Activated naive CD4-positive, alpha-beta T cell treated with Interleukin-2 at 50 U/mL for 16 hours (primary cell): Measurements from ENCODE around the gene ANKS1A.

Experiments
- DNase-seq: peaks from one replicate; pipeline ENCODE4 v3.0.0-alpha.2; 2020

The ANKS1A gene

DNA sequence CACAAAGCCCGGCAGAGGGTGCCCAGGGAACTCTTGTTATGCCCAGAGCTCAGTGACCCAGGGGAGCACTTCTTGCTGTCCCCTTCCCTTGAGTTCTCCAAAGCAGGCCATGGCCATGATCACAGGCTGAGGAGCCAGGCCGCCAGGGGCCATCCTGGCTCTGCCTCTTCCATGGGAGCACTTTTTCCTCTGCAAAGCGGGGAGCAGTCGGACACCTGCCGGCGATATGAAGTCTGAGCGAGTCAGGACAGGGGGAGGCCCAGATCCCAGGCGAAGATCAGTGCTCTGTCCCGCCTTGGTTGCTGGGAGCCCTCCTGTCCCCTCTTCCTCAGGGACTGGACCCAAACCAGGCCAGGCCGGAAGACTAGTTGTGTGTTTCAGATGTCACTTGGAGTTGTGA, 184.2 kb downstream of the ANKS1A start:
- no peak for DNase-seq

DNA sequence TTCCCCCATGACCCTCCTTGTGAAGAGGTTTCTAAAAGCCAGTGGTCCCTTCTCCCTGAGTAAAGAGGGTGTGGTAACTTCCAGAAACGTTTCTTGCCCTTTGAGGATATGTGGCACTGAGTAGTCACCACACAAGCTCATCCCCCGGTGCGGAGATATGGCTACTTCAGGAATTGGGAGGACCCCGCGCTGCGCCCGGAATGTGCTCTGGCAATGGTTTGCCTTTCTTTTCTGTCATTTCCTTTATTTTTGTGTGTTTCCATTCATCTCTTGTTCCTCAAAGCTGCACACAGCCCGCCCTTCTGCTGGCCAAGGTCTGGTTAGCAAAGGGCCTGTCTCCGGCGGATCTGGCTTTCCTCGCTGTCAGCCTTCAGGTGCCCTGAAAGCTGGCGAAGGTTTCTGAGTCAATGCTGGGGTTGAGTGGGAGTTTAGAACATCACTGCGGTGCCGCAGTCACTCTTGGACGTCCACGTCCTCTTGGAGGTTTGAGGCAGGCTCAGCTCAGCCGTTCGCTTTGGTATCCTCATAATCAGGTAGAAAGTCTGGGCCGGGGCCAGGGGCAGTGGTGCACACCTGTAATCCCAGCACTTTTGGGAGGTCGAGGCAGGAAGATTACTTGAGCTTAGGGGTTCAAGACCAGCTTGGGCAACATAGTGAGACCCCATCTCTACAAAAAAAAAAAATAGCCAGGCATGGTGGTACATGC, 184.9 kb downstream of the ANKS1A start:
- DNase-seq, result no peak

DNA sequence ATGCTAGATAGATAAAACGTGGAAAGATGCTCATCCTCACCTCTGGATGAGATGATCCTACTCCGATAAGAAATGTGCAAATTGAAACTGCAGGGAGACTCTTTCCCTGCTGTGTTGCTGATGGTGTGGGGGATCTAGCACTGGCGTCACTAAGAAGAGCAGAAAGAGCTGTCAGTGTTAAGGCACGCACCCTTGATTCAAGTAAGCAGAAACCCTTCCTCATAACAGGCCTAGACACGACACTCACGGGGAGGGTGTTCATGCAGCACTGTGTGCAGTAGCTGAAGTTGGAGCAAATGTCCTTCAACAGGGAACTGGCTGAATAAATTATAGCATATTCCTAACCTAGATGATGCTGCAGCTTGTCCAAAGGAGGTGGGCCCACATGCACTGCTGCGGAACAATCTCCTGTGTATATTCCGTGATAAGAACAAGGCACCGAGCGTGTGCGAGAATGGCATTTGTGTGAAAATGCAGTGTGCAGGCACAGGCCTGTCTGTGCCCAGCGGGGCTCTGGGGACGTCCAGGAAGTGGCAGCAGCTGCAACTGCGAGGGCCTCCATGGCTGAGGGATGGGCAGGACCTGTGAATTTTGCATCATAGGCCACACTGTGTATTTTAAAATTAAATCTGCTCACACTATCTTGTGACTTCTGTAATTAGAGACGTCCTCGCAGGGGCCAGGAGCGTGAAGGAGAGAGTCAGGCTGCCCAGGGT, 188.1 kb downstream of the ANKS1A start:
- DNase-seq, result no peak

DNA sequence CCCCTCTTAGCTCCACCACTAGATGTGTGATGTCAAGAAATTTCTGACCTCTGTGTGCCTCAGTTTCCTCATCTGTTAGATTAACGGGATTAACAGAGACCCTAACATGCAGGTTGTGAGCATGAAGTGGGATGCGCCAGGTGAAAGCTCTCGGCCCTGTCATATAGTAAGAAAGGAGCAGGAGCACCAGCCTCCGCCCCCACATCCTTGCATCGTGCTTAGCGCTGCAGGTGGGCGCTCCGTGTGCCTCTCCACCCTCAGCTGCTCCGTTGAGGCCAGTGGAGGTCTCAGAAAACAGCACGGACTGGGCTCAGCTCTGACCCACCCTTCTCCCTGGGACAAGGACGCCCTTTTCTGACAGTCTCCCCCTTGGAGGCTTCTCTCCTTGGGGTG, 188.7 kb downstream of the ANKS1A start:
- DNase-seq, result no peak

DNA sequence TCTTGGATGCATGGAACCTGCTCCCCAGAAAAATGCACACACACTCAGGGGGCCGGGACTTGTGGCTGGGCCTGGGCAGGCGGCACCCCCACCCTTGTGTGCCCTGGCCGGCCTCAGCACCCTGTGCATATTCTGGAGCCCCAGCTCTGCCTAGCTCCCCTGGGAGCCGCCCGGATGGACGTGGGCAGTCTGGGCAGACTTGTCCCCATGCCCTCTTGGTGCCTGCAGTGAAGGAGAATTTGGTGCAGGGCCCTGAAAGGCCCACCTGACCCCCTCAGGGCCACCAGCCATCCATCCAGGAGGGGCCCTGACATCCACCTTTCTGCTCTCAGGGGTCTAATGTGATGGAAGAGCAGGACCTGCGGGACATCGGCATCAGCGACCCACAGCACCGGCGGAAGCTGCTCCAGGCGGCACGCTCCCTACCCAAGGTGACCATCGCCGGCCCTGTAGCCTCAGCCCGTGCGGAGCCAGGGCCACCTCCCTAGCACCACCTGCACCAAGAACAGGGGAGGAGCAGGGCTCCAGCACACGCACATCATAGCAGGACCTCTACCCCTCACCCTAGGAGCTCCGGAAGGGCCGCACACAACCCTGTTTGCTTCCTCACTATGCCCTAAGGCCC, 189.3 kb downstream of the ANKS1A start:
- DNase-seq, result no peak

DNA sequence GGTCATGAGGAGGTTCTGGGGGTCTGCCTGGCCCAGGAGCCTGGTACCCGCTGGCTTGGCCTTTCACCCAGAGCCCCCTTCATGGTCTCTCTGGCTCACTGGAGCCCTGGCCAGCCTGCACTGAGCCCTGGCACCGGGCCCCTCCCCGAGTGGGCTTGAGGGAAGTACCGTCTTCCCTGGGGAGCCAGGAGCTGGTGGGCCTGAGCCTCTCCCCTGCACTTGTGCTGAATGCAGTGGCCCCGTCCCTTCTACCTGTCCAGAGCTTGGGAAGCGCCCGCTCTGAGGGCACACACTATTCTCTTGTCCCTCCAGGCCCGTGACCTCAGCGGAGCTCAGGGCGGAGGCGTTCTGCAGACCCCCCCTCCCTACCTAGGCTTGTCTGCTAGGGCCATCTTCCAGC, 189.8 kb downstream of the ANKS1A start:
- DNase-seq, result no peak

DNA sequence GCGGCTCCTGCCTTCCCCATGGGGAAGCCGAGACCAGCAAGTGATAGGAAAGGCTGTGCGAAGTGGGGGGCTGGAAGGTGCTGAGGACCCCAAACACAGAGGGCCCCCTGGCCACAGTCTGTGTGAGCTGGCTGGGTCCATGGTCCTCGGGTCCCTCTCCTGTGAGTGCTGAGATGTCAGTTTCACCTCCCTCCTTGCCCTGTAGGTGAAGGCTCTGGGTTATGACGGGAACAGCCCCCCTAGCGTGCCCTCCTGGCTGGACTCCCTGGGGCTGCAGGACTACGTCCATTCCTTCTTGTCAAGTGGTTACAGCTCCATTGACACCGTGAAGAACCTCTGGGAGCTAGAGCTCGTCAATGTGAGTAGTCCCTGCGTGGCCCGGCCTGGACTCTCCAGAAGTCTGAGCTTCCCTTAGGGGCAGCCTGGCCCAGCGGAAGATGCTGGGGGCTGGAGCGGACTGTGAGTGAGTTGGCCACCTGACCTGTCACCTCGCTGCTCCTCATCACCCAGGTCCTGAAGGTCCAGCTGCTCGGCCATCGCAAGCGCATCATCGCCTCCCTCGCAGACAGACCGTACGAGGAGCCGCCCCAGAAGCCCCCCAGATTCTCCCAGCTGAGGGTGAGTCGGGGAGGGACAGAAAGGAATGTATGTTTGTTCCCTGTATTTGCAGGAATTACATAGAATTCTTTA, 190.4 kb downstream of the ANKS1A start:
- no peak for DNase-seq

DNA sequence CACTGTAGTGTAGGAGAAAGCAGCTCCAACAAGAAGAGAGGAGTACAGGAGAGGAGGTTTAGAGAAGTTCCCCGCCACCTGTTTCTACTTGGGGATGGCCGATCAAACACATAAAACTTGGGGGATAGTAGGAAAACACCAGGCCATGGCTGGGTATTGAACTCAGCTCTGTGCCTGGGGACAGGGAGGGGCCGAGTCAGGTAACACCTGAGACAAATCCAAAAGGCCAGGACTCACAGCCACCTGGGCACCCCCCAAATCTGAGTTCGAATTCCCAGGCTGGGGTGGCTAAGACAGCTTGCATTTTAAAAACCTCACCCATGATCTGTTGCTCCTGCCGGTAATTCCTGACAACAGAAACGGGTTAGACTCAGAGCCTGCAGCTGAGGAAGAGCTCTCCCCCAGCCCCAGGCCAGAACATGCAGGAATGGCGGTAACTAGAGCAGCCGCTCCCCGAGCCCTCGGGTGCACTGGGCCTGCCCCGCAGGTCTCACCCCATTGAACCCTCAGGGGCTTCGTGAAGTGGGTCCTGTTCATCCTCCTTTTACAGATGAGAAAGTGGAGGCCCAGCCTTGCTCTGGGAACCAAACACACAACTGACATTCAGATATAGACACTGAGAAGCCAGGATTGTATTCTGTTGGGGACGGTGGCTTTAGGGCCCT, 191.1 kb downstream of the ANKS1A start:
- DNase-seq, result no peak

DNA sequence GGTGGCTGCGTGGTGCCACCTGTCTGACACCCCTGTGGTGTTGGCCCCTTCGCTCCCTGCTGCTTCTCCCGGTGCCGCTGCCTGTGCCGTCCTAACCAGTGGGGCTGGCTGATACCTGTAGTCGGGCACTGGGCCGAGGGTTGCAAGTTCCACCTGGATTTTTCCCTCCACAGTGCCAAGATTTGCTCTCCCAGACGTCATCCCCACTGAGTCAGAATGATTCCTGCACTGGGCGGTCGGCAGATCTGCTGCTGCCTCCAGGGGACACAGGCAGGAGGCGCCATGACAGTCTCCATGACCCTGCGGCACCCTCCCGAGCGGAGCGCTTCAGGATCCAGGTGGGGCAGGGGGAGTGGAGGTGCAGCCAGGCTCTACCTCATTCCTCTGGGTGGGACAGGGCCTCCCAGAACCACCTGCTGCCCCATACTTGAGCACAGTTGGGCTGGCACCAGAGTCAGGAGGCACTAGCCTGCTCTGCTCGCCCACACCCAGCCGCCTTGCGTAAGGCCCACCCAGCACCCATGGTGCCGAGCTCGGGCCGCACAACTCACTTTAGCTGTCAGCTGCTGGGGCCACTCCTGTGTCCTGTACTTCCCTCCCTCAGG, 191.9 kb downstream of the ANKS1A start:
- DNase-seq, result no peak

DNA sequence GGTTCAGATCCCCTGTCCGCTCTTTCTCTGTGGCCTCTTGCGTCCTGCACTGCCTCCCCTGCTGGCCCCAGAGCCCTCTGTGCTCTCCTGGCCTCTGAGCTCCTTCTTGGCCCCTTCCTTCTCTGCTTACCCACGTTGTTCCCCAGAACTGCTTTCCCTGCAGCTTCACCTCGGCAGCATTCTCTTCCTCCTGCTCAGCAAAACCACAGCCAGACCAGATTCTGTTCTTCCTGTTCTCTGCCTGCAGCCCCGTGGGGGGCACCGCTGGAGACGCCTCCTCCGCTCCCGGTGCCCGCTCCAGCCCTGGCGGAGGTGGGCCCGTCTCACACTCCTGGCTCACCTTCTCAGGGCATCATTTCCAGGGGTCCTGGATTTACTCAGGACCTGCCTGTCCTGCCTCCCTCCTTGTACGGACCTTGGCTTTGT, 192.4 kb downstream of the ANKS1A start:
- no peak for DNase-seq

DNA sequence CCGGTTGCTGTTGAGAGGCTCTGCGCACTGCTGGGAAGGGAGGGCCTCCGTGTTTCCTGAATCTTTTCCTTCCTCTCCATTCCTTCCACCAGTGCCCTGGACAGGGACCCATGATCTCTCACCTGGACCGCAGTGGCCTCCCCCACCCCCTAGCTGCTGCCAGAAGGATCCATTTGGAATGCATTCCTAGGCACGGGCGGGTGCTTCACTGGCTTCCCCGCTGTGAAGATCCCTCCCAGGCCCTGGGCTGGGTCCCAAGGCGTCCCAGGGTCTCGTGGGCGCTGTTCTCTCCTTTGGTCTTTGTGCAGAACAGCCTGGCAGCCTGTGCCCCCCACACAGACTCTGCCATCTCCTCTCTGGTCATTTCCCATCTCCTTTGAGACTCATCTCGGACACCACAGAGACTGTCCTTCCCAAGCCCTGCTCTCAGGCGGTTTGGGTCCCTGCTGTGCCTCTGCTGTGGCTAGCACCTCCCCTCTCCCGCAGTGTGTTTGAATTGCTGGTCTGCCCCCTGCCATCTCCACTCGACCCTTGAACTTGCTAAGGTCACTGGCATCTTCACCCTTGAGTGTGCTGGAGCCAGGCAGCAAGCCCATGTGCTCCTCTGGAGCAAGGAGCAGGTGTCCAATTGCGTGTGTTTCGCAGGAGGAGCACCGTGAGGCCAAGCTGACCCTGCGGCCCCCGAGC, 193.1 kb downstream of the ANKS1A start:
- no peak for DNase-seq

DNA sequence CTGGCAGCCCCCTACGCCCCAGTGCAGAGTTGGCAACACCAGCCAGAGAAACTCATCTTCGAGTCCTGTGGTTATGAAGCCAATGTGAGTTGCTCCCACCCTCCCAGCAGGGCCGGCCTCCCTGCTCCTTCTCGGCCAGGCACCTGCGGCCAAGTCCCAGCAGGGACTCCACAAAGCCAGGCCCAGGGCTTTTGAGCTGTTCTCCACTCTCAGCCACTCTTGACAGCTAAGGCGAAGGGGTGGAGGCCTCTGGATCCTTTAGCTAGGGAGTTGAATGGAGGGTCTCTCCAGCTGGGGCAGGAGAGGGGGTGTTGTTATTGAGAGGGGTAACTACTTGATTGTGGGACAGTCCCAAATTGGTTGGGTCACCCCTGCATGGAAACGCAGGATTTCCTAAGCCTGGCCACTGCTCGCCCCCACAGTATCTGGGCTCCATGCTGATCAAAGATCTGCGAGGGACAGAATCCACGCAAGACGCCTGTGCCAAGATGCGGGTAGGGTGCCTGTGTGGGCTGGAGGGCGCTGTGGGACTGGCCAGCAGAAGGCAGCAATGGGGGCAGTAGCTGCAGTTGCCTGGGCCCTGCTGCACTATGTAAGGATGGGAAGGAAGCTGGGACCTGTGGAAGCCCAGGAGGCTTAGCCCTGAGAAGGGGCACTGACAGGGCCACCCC, 193.8 kb downstream of the ANKS1A start:
- DNase-seq, result no peak

DNA sequence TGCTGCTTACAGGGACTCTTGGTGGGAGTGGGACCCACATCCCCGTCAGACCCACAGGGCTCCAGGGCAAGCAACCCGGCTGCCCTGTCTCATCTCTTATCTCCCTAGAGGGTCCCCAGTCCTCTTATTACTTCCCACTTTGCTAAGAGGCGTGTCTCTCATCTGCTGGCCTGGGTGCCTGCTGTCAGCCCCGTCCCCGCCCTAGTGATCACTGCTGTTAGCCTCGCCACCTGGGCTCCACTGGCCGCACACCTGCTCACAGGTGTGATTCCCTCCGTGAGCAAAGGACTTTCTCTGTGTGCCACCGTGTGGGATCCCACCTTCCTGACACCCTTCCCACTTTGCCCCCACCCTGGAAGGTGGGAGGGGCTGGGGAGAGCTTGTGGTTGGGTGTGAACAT, 194.5 kb downstream of the ANKS1A start:
- no peak for DNase-seq

DNA sequence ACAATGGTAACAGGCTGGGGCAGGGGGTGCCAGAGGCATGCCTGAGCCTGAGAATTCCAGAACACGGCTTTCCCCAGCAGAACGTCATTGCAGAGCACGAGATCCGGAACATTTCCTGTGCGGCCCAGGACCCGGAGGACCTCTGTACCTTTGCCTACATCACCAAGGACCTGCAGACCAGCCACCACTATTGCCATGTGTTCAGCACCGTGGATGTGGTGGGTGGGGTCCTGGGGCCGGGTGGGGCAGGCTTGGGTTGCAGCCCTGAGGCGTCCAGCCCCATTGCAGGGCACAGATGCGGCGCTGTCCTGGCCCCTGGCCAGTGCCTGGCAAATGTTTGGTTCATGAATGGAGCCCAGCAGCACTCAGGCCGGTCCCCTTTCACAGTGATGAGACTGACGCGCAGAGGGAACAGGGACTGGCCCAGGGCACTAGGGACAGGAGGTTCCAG, 195.0 kb downstream of the ANKS1A start:
- no peak for DNase-seq

DNA sequence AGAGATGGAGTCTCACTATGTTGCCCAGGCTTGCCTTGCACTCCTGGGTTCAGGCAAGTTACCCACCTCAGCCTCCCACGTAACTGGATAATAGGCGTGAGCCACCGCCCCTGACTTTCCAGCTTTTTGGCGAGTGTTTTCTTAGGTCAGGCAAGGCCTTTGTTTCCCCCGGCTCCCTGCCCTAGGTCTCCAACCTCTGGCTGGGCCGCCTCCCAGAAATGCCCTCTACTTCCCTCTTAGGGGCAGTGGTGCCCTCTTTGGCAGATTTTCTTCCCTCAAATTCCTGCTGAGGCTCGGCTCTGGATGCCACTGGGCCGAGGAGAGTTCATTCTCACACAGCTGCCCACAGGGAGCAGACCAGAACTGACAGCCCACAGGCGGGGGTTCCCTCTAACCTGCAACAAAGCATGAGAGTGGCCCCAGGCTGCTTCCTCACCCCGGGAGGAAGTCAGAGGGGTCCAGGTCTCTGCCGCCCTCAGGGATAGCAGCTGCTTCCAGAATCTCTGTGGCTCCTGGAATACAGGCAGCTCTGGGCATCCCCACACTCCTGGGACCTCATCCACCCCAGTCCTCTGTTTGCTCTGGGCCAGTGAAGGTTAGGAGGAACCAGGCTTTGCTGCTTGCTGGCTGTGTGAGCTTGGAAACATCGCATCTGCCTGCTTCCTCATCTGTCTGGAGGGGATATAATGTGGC, 195.6 kb downstream of the ANKS1A start:
- DNase-seq, result no peak

DNA sequence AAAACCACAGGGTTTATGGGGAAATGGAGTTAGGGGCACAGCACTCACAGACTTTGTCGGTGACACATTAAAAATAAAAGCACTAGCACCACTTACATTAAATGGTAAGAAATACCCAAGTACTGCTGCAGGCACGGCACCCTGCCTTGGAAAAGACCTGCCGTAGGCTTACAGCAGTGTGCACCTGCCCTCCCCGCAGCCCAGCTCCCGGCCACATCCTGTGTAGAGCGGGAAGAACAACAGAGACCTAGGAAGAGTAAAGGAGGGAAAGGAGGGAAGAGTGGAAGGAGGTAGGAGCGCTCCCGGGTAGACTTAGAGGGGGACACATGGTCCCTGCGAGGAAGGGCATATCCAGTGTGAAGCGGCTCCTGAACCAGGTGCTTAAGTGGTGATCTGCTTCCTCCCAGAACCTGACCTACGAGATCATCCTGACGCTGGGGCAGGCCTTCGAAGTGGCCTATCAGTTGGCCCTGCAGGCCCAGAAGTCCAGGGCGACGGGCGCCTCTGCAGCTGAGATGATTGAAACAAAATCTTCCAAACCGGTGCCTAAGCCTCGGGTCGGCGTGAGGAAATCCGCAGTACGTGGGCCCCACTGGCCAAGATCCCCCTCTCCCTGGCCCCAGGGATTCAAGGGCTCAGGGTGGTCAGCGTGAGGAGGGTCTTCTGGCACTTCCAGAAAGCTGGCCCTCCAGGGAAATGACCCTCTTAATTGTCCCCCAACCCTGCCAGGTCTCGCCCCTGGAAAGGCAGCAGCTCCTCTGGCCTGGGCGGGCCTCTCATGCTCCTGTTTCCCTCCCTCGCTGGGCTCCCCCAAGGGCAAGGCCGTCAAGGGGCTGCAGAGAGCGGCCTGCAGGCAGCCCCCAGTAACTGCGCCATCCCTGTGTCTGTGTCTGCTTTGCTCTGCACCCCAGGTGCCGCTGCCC, 196.6 kb downstream of the ANKS1A start:
- no peak for DNase-seq

DNA sequence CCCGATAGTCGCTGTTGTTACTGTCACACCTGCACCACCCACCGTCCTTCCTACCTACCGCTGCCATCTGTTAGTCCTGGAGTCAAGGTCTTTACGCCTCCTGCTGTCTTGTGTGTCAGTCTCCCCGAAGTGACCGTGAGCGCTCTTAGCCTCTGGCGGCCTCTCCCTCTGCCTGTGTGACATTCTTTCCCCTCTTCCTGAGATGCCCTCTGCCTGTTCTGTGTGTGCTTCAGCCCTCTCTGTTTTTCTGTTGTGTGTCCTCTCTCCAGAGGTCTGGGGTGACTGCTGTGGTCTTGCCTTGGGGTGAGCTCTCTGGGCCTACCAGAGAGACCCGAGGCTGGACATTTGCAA, 197.2 kb downstream of the ANKS1A start:
- no peak for DNase-seq

DNA sequence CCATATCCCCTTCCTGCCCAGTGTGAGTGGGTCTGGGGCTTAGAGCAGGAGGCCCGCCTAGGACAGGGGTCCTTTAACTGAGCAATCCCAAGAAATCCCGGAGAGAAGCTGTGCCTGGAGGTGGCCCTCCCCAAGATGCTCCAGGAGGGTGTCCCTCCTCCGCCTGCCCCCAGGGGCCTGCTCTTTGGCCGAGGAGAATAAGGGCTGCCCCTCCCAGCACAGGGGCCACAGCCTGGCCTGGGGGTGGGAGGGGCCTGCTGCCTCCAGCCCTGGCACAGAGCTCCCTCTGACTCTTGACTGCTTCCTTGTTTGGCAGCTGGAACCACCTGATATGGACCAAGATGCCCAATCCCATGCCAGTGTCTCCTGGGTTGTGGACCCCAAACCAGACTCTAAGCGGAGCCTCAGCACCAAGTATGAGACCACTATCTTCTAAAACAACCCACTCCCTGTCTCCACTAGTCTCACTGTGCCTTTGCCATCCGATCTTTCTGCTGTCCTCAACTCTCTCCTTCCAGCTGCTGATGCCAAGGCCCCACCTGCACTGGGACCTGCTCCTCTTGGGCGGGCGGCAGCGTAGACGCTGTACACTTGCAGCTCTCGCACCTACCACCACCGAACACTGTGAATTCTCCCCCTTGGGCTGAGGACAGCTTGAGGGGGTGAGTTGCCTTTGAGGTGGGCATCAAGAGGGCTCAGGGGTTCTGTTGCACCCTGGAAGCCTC, 197.7 kb downstream of the ANKS1A start:
- no peak for DNase-seq
